Measurements from ENCODE around the gene KCTD20.

KCTD20 gene

GRCh38 chr6:36492621-36493020 lies 49.8 kb downstream of the KCTD20 start:
- DNase-seq = no peak

DNA sequence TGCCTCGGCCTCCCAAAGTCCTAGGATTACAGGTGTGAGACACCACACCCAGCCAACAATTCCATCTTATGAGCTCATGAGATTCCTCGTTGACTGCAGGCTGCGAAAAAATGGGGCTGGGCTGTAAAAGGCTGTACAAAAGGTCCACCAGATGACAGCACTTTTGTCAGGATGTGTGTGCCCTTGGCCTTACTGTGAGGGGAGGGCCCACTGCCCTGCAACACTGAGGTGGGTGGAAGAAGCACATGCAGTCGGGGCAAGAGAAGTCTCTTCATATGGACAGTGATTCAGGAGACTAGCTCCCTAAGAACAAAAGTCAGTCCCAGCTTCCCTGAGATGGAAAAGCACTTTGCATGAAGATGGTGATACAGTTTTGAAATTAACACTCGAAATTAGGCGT lies 50.5 kb downstream of the KCTD20 start:
- no peak for DNase-seq

DNA sequence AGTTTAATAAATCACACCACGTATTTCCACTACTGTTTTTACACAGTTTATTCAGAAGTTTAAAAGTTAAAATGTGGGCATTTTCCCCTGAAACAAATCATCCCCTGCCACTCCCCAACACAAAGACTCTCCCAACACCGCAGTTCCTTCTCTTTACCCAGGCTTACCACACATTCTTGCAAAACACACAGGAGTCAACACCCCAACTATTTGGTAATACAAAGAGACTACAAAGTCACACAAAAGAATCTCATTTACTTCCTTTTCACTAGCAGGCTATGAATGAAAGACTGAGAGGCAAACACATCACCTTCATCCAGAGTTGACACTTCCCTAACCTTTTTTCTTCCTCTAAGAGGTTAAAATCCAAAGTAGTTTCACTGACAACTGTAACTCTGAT lies 51.1 kb downstream of the KCTD20 start:
- DNase-seq = no peak

DNA sequence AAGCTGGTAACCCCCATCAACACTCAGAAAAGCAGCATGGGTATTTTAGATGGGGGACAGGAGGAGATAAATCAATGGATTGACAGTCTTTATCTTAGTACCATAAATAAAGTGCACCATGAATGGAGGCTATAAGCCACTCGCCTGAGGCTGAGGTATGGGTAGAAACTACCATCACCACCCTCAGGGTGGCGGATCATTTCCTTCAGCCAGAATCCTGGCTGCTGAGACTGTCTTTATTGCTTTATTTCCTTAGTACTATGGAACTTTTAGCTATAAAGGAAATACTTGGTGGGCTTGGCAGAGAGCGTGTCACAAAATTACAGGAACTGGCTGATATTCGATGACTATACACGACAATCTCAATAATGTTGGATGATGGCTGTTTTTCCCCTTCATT lies 52.3 kb downstream of the KCTD20 start:
- DNase-seq = no peak

- DNase-seq = no peak
Observed at GRCh38 chr6:36499918-36500317, 57.1 kb downstream of the KCTD20 start.

- no peak for DNase-seq
Observed at GRCh38 chr6:36501686-36502085, 58.9 kb downstream of the KCTD20 start.

GRCh38 chr6:36504181-36504580 lies 61.4 kb downstream of the KCTD20 start:
- DNase-seq = no peak

- no peak for DNase-seq
Observed at GRCh38 chr6:36504982-36505381, 62.2 kb downstream of the KCTD20 start.

DNA sequence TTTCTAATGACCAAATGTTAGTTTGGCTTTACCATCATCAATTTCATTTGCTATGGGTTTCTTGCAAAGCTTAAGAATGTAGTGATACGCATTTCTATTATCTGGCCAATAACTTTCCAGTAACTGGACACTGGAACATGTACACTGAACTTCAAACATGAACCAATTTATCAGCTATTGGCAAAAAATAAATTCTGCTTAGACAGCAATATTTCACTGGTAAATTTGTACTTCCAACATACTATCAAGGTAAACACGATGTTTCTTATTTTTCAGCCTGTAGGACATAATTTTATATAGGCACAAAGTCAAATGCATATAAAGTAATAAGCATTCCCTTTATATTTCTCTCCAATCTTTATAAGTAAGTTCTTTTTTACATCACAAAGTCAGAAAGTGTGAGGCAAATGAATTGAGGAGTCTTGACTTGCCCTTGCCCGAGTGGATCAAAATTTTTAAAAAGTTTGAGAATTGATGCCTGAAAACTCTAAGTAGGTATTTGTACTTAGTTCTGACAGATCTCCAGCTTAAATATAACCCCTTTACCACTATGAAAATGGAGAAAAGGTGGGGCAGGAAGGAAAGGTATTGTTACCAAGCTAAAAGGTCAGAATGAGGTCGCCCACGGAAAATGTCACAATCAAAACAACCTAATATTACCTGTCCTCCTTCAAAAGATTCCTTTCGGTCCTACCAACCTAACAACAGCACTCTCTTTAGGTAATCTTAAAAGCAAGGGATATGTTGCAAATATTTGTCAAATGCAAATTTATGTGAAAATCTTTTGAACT lies 63.1 kb downstream of the KCTD20 start:
- no peak for DNase-seq

DNA sequence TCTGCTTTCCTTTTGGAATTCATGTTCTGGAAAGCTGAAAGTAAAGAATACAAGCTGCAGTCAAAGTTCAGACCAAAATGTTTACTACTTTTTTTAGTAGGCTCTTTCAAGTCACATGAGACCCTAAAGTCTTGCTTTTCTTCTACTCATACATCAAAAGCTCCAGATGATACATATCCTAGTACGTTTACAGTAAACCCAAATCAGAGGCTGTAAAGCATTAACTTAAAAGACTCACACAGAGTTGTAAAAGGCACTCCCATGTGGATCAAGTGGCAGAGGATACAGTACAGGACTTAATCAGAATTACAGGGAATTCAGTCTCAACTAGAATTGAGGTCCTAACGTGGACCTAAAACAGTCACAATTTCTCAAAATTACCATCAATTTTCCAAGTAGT lies 63.8 kb downstream of the KCTD20 start:
- no peak for DNase-seq

DNA sequence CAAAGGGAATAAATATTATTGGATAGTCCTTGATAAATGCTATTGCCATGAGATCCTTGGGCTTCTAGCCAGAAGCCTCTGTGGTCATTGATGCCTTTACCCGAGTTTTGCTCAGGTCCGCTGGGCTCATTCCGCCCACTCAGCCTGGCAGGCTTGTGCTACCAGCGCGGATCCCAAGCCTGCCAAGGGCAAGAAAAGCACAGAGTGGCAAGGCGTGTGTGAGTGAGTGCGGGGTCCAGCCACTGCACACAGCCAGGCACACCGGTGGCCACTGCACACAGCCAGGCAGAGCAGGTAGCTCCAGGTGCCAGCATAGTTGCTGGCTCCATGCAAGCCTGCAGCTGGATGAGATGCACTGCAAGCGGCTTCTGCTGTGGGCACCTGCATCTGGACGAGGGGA lies 65.7 kb downstream of the KCTD20 start:
- no peak for DNase-seq

DNA sequence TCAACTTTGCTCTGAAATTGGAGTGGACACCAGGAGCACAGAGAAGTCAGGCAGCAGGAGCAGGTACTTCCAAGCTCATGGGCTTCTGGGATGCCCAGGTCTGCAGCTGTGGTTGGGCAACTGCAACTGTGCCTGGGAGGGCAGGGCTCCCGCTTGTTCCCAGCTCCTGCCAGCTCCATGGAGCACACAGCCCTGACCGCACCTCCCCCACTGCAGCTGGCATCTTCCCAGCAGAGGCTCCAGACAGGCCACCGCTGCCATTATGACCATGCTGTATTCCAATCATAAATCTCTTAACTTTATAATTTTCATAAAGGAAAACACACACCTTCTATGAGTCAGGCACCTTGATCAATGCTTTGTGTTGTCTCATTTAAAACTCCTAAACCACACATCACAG lies 67.6 kb downstream of the KCTD20 start:
- DNase-seq = no peak

DNA sequence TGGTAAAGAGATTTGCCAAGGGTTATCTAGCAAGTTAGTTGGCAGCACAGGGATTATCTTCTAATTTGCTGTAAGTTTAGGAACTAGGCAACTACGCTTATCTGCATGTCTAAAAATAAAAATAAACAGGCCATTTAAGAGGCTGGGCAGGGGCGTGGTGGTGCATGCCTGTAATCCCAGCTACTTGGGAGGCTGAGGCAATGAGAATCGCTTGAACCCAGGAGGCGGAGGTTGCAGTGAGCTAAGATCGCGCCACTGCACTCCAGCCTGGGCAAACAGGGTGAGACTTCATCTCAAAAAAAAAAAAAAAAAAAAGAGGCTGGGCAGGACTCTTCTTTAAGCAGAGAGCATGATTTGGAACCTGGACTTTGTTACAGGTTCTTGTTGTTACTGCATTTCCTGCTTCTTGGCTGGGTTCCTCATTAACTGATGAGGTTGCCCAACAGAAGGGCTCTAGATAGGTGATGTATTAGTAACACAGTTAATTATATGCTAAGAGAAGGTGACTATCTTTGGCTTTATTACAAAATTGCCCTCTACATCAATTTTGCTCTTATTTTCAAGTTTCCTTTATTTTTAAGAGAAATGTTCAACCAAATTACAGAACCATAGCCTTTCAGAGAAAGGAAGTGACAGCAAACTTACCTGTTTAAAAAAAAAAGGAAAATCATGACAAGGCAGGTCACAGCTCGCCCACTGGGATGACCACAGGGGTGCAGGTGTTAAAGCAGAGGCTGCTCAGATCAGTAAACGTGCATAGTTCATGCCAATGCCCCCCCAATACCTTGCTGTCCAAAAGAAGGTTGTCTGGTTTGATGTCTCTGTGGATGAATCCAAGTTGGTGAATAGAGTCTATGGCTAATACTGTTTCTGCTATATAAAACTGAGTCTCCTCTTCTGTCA lies 72.0 kb downstream of the KCTD20 start:
- no peak for DNase-seq

DNA sequence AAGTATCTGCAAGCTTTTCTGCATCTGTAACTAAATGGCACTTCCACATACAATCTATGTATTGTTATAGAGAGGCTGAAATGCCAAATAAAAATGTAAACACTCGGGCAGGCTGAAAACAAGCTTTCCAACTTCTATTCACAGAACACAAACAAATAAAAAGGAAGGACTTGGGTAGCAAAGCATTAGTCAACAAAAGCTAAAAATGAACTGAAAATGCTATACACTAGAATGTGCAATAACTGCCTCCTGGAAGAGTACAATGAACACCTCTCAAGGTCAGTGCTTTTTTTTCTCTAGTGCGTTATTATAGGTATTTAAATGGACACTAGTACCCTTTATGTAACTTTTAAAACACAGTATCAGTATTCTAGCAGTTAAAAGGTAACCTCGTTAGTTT lies 73.0 kb downstream of the KCTD20 start:
- no peak for DNase-seq

GRCh38 chr6:36516559-36516958 lies 73.8 kb downstream of the KCTD20 start:
- no peak for DNase-seq

DNA sequence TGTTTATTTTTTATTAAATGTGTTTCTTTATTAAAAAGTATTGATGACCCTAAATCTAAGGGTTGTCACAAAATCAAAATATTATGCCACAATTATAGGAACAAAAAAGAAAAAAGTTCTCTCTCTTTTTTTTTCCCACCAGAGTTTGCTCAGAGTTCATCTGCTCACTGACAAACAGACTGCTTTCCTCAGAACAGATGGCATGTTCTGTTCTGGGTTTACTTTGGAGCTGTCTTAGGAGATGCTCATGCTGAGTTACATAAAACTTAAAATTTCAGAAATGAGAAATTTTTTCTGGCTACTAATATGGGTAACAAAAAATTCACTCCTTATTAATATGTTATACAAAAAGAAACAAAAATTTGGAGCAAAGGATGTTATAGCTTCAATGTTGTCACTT lies 74.2 kb downstream of the KCTD20 start:
- no peak for DNase-seq

DNA sequence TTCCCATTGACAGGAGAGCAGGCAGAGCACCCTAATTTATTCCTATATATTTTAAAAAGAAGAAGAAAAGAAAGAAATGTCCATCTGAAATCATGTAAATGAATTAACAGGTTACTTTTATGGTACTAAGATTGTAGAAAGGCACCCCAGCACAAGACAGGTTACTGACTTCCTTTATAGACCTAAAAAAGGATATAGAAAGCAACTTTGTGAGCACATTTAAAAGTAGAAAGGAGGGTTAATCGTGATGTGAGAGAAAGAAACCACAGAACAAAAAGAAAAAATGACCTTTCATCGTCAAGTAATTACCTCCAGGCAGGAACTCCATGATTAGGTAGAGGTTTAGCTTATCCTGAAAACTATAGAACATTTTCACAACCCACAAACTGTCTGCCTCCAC lies 74.6 kb downstream of the KCTD20 start:
- DNase-seq = no peak

DNA sequence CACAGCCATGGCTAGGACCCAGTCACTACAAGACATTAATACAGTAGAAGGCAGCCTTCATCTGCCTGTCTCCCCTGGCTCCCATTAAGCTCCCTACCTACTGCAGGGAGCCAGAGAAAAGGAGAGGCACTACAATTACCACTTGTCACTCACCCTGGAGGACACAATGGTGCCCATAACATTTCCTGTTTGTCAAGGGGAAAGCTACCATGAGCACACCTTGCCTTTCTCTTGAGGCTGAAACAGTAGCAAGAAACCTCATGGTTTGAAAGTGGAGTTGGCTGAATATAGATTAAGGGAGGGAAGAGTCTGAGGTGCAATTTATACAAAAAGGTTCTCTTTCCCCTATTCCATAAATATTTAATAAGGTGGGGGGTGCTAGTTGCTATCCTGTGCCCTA lies 76.6 kb downstream of the KCTD20 start:
- no peak for DNase-seq

DNA sequence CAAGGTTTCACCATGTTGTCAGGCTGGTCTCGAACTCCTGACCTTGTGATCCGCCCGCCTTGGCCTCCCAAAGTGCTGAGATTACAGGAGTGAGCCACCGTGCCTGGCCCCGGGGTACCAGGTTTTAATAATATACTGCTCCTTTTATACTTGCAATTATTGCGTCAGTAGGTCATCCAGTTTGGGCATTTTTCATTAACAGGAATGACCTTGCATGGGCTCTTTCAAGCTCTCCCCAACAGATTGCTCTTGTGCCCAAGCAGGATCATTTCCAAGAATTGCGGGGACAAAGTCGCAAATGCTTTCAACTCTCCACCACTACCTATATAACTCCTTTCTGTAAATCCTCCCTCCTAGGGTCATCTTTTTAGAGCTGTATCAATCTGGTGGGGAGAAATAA lies 80.7 kb downstream of the KCTD20 start:
- DNase-seq = no peak

- no peak for DNase-seq
Observed at GRCh38 chr6:36523936-36524499, 81.2 kb downstream of the KCTD20 start.

GRCh38 chr6:36524871-36525270 lies 82.1 kb downstream of the KCTD20 start:
- no peak for DNase-seq

DNA sequence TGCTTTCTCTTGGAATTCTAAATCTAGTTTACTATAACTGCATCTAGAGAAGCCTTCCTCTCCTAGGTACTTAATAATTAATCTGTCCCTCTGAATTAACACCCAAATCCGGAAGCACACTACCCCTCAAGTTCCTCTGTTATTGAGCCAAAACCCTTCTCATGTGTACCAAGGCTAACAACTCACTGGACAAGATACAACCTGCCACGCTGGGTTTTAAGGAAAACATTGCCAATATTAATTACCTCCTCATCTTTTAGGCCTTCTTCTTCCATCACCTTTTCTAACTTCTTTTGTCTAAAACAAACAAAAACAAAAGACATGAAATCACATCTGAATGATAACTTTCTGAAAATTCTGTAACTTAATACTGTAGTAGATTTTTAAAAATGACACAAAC lies 82.5 kb downstream of the KCTD20 start:
- no peak for DNase-seq

- no peak for DNase-seq
Observed at GRCh38 chr6:36526066-36526465, 83.3 kb downstream of the KCTD20 start.
